8988T (cell line): ENCODE results near the gene PTPRM.
"Not testable (repeated sequence)": the region's sequence is repeated elsewhere in the genome, so short reads cannot be mapped to it uniquely, and the experiment has no call there.

ENCODE experiments used
- DNase-seq: peaks from one replicate; pipeline ENCODE4 v3.0.0; 2011

PTPRM gene

GRCh38 chr18:7918701-7919100 is 351.6 kb downstream of the PTPRM start:
- no peak for DNase-seq

DNA sequence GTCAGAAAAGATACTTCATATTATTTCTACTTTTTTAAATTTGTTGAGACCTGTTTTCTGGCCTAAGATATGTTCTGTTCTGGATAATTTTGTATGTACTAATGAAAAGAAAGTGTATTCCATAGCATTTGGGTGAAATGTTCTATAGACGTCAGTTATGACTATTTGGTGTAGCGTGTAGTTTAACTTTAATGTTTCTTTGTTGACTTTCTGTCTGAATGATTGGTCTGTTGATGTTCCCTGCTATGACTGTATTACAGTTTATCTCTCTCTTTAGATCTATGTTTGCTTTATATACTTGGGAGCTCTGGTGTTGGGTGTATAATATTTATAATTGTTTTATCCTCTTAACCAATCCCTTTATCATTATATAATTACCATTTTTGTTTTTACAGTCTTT is 352.4 kb downstream of the PTPRM start:
- DNase-seq: no peak

DNA sequence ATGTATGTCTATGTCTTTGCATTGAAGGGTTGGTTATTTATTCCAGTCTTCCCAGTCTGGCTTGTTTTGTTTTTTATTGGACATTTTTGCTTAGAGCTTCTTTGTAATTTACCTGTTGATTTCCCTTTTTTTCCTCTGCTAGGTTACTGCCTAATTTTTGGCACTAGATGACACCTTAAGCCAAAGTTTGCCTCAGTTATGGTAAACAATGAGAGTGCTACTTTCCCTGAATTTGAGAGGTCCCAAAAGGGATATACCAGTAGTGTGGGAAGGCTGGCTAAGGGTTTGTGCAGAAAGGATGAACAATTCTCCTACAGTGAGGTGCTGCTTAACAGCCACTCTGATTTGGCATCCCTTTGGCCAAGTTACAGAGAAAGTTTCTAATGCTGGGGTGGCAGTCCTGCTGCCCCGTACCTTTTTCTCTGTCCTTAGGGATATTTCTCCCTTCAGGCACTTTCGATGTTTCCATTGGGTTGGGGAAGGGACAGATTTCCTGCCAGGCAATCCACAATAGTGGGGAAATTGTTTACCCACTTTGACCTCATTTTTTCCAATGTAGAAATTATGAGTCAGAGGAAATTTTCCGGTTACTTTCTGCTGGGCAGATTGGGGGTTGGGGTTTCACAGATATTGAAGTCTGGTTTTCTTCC is 354.9 kb downstream of the PTPRM start:
- DNase-seq: no peak

GRCh38 chr18:7923105-7923504 is 356.0 kb downstream of the PTPRM start:
- no peak for DNase-seq

DNA sequence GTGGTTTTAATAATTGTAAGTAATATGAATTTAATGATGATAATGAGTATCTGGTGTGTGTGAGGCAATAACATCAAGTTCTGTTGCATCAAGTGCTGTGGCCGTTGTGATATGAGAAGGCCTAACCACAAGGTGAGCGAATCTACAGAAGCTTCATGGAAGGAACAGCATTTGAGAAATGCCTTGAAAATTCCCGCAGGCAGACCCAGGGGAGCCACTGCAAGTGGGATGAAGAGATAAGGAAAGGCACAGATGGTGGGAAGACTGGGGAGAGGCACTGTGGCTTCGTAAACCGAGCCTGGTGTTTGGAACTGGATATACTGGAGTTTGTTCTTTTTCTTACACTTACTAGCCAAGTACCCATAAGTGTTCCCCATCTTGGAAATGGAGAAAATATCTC is 357.5 kb downstream of the PTPRM start:
- no peak for DNase-seq

- peak; percentile 13 for DNase-seq
These were observed 359.4 kb downstream of the PTPRM start for GRCh38 chr18:7926526-7926925.

GRCh38 chr18:7927119-7927518 is 360.0 kb downstream of the PTPRM start:
- no peak for DNase-seq

- no peak for DNase-seq
These were observed 364.6 kb downstream of the PTPRM start for GRCh38 chr18:7931763-7932162.

DNA sequence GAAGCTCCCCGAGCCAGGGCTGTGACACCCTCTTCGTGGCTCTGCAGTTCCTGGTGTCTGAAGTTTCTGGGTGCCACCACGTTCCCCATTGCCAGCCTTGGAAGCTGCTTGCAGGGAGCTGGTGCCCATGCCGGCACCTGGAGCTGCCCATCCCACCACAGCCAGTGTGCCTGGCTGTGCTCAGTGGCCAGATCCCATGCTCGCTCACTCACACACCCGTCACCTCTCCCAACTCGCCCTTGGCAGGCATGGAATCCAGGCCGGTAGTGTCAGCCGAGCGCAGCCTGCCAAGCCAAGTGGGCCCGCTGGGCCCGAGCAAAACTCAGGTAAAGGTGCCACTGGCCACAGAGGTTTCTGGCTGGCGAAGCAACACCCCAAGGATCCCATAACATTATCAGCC is 370.2 kb downstream of the PTPRM start:
- DNase-seq: no peak

DNA sequence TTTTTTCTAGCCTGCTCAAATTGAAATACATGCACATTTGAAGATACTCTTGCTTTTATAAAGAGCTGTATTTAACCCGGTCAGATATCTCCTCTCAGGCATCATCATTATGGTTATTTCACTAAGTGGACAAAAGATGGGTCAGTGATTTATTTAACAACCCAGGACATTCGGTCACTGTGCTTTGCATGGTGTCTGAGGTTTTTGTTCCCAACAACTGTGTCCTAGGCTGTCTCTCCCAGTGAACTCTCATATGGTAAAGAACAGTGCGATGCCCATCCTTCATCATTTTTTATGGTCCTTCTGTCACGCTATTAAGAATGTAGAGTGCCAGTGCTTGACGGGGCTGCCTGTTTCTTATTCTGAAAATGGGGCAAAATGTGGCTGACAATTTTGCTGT is 372.4 kb downstream of the PTPRM start:
- no peak for DNase-seq

DNA sequence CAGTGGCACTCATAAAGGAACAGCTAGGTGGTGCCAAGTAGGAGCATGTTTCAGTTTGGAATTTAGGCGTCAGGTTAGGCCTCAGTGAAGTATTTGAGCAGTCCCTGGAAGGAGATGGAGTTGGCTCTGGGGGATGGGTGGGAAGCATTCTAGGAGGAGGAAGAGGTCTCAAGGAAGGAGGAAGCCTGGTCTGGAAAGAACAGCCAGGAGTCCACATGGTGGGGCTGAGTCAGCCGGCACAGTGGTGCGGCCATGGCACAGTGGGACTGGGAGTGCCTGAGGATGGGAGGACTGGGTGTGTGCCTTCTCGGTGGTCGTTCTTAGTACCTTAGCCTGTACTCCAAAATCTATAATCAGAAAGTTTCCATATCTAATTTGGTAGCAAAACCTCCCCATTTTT is 373.3 kb downstream of the PTPRM start:
- DNase-seq: no peak

GRCh38 chr18:7940971-7941370 is 373.9 kb downstream of the PTPRM start:
- DNase-seq: no peak

- no peak for DNase-seq
These were observed 374.4 kb downstream of the PTPRM start for GRCh38 chr18:7941533-7941932.

- DNase-seq: no peak
These were observed 378.8 kb downstream of the PTPRM start for GRCh38 chr18:7945882-7946281.

DNA sequence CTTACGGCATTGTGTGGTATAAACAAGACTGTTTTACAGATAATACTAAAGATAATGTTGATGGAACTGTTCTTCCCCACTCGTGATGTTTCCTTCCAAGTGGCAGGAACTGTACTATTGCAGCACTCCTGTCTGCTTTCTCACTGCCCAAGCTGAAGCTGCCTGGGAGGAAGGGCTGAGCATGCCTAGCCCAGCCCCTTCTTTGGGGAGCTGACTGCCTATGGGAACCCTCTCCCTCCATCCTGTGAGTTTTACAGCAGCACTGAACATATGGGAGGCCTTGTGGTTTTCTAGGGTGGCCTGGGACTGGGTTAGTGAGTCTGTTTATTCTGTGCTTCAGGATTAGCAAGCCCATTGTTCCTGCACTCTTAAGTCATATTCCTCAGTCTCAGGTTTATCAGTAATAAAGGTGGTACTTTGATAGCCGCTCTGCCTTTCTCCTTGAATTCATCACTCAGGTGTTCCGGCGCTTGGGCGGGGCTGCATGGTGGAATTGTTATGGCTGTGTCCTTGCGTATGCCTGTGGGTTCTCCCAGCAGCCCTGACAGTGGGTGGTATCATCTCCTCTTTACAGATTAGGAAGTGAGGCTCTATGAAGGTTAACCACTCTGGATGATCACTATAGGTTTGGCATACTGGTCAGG is 379.7 kb downstream of the PTPRM start:
- DNase-seq: no peak

DNA sequence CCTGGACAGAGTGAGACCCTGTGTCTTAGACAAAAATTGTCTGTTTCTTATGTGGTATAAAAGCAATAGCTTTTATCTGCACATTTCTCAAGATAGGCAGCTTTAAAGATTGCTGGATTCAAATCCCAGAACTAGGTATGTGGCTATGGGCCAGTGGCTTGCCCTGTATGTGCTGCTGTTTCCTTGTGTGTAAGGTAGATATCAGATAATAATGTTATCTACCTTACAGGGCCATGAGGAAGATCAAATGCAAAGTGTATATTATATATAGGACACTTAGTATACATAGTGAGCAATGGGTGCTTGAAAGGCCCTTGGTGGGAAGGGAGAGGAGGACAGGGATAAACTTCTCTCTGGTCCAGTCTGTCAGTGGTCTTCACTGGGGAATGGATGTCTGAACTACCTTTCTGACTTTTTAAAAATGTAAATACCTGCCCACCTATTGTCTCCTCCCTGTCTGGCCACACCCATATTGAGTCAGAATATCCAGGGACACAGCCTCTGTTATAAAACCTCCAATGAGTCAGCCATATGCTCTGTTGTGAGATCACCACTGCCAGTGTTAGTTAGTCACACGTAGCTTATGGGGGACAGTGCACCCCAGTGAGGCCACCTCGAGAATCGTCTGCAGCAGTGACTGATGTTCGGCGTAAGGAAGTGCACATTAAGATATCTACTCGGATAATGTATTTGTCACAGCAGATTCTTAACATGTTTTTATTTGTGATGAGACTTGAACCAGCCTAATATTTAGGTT is 383.4 kb downstream of the PTPRM start:
- peak; percentile 25 for DNase-seq

DNA sequence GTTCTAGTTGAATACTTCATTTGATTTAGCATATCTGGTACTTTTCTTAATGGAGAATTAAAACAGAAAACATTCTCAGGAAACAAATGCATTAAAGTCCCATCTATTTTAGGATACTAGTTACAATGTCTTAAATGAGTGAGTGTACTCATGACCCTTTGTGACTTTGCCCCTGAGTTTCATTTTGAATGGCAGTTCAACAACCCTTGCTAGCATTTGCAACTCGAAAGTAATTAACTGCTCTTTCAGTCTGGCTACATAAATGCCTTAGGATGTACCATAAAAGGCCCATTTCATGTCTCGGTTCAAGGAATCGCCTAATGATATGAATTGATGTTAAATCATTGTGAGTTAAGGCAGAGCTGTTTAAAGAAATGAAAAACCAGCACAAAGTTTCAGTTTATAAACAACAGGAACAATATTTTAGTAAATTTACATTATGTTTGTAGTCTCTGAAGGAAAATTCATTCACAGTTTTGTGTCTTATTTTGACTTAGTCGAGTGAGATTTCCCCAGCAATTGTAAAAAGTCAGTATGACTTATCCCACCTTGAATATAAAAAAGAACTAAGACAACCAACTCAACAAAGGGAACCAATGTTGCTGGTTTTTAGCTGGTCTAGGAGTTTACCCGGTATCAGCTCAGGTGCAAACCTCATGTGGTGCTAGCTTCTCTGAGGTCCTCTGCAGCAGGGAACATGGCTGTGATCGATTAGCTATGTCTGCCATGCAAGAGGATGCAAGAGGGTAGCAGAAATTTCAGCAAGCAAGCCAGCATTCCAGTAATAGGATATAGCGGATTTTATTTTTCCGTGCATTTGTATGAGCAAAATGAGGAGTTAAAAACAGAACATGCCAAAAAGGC is 386.2 kb downstream of the PTPRM start:
- DNase-seq: no peak

DNA sequence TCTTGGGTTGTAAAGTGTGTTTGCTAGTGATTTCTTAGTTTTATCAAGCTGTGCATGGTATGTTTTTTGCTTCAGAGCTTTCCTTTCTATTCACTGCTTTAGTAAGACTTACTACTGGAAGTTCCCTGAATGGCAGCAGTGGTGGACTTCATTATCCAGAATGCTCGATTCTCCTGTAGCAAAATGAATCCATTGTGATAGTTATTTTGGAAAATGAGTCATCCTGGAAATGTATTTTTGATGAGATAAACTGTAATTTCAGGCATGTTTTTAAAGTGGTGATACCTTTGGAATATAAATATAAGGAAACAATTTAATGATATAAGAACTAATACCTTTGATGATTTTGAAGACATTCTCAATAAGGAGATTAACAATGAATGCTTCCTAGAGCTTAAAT is 387.1 kb downstream of the PTPRM start:
- no peak for DNase-seq

- no peak for DNase-seq
These were observed 388.1 kb downstream of the PTPRM start for GRCh38 chr18:7955175-7955574.

DNA sequence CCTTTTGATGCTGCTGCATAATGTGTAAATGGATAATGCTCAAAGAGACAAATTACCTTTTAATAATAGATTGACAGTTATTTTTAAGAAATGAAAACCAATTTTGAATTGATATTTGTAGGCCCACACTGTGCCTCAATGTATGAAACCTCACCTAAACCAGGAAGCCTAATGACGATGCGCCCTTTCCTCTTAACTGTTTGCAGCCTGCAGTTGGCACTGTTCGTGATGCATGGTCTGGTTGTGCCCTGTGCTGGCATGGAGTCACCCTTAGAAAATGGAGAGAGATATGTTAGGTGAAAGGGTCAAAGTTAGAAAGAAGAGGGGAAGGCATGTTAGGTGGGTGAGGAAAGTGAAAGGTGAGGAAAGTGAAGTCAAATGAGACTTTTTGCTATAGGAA is 390.2 kb downstream of the PTPRM start:
- no peak for DNase-seq

GRCh38 chr18:7958081-7958896 is 391.2 kb downstream of the PTPRM start:
- no peak for DNase-seq

DNA sequence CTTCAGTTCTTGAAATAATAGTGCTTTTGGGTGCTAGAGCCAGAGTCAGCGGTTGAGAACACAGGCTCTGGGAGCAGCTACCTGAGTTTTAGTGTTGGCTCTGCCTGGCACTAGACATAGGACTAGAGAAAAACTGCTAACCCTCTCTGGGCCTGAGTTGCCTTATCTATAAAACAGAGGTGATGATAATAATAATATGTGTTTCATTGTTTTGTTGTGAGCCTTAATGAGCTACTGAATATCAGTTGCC is 391.7 kb downstream of the PTPRM start:
- DNase-seq: no peak

GRCh38 chr18:7966682-7967081 is 399.6 kb downstream of the PTPRM start:
- DNase-seq: not testable (repeated sequence)
